HG03565 (cell line): ENCODE measurements around the gene ARMH3.
"Not testable (repeated sequence)": the region's sequence is repeated elsewhere in the genome, so short reads cannot be mapped to it uniquely, and the experiment has no call there.

Experiments used
- ATAC-seq: cut with Tn5 transposase; IDR thresholded peaks from one replicate; pipeline ENCODE4 v1.9.1; 2021; ENCODE audit warnings: mild to moderate bottlenecking, moderate library complexity; ENCODE audit not compliant: unreplicated experiment

Gene ARMH3

DNA sequence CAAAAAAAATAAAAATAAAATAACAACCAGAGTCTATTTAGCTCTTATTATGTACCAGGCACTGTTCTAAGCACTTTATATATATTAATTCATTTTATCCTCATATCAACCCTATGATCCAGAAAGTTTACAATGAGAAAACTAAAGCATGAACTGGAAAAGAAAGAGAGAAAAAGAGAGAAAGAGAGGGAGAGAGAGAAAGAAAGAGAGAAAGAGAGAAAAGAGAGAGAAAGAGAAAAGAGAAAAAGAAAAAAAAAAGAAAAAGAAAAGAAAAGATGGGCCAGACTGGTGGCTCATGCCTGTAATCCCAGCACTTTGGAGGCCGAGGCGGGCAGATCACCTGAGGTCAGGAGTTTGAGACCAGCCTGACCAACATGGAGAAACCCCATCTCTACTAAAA lies 9.9 kb downstream of the ARMH3 start:
- ATAC-seq: no peak

DNA sequence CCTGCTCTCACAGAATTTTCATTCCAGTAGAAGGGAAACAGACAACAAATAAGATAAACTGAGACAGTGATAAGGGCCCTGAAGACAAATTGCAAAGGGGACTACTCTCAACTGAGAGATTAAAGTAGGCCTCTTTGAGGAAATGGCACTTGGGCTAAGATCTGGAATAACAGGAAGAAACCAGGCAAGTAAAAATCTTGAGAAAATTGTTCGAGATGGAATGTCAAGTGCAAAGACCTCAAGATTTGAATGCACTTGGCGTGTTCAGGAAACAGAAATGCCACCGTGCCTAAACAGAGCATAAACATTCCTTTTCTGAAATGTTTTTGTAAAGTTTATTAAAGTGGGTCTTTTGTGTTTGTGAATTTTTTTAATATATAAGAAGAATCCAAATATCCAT lies 10.7 kb downstream of the ARMH3 start:
- ATAC-seq: no peak

DNA sequence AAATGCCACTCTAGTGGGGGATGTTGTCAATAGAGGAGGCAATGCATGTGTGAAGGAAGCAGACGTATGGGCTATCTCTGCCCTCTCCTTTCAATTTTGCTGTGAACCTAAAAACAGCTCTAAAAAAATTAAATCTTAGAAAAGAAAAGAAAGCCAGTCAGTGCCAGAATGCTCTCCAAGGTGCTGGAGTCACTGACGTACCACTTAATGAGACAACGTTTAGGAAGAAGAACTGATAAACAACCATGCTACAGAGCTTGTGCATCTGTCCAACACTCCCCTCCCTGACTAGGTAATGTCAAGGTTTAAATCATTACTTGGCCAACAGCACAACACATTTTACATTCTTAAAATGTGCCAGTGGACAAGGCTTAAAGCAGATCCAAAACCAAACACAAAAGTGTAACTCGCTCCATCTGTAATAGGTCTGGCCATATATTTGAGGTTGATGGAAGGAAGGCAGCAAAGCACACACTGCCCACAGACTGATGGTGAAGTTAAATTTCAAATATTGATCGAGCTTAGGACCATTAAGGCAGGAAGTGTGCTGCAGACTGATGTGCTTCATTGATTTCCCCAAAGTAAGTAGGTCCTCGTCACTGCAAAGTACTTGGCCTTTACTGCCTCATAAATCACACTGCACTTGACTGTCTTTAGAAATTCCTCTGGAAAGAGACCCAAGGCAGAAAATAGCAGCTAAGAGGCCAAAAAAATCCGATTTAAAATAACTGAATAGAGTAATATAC lies 15.5 kb downstream of the ARMH3 start:
- no peak for ATAC-seq

DNA sequence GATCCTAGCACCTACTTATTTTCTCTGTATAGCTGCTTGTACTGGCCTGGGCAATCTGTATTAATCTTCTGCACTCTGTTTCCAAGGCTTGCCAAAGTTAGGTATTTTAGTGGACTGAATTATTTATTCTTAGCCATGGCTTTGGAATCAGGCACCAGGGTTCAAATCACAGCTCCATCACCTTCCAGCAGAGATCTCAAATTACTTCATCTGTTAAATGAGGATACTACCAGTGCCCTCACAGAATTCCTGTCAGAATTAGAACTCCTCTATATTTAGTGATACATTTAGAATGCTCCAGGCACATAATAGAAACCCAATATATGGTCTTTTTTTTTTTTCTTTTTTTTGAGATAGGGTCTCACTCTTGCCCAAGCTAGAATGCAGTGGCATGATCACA lies 17.6 kb downstream of the ARMH3 start:
- ATAC-seq: no peak

GRCh38 chr10:102035807-102036206 lies 20.2 kb downstream of the ARMH3 start:
- ATAC-seq: not testable (repeated sequence)

DNA sequence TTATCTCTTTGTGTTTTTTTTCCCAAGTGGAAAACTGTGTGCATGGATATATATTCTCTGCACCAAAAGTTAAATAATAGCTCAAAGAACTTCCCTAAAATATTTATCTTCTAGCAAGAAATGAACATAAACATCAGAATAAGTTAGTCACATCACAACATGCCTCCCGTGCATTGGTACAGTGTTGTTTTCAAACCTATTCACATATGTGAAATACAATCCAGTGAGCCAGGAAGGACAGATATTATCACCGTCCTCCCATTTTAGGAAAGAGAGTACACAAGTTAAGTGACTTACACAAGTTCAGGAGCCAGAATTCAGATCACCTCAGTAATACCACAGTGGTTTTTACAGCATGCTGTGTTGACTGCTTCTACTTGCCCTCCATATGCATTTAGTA lies 22.2 kb downstream of the ARMH3 start:
- ATAC-seq: no peak

- ATAC-seq: no peak
These were observed 28.7 kb downstream of the ARMH3 start for GRCh38 chr10:102027261-102027660.

DNA sequence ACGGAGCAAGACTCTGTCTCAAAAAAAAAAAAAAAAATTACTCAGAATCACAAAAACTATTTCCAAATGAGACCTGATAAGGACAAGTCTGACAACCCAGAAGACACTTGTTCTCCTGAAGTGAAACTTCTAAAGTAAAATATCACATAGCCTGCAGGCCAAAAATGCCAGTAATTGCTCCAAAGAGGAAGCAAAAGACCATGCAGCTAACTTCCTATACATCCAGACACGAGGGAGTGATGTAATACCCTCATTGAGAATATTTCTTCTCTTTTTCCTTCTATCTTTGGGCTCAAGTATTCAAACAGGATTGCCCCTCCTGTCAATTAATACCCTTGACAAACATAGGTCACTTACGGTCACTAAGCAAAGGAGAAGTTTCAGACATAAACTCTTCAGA lies 31.2 kb downstream of the ARMH3 start:
- ATAC-seq: no peak

GRCh38 chr10:102020938-102021337 lies 35.0 kb downstream of the ARMH3 start:
- ATAC-seq: no peak

- no peak for ATAC-seq
These were observed 38.7 kb downstream of the ARMH3 start for GRCh38 chr10:102017295-102017694.

GRCh38 chr10:102016416-102016815 lies 39.6 kb downstream of the ARMH3 start:
- ATAC-seq: no peak

DNA sequence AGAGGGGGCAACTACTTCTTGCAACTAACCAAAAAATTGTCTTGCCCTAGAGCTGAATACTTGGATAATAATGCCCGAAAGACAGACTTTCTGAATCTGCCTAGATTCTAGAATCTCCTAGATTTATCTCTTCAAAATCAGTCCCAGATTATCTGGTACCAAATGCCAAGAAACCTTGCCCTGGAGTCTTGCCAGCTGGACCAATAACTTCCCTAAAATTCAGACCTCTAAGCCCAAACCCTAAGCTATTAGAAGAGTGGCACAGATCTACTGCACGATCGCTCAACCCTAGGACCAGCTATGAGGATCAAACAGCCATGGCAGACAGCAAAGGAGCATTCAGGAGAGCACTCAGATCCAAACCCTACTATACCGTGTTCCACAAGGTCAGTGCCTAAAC lies 45.0 kb downstream of the ARMH3 start:
- ATAC-seq: no peak

- ATAC-seq: peak; percentile 57
These were observed 46.1 kb downstream of the ARMH3 start for GRCh38 chr10:102009801-102010425.

GRCh38 chr10:102007796-102008195 lies 48.2 kb downstream of the ARMH3 start:
- no peak for ATAC-seq

GRCh38 chr10:102007031-102007430 lies 48.9 kb downstream of the ARMH3 start:
- not testable (repeated sequence) for ATAC-seq

GRCh38 chr10:102004376-102004775 lies 51.6 kb downstream of the ARMH3 start:
- no peak for ATAC-seq

GRCh38 chr10:102003541-102003940 lies 52.4 kb downstream of the ARMH3 start:
- no peak for ATAC-seq

- peak; percentile 72 for ATAC-seq
These were observed 54.4 kb downstream of the ARMH3 start for GRCh38 chr10:102001435-102002068.

- no peak for ATAC-seq
These were observed 58.2 kb downstream of the ARMH3 start for GRCh38 chr10:101997803-101998202.

GRCh38 chr10:101995451-101996063 lies 60.4 kb downstream of the ARMH3 start:
- no peak for ATAC-seq

- no peak for ATAC-seq
These were observed 62.2 kb downstream of the ARMH3 start for GRCh38 chr10:101993651-101994200.
